Panc1 (cell line): Measurements from ENCODE around the gene CAMK1D.

Source experiments
- POLR2AphosphoS5 ChIP-seq: IDR thresholded peaks from 2 replicates; pipeline ENCODE4 v1.6.1; 2012; ENCODE audit warnings: mild to moderate bottlenecking, low read depth, low read length, moderate library complexity
- TF ChIP-seq, protein P1 (sequence below), 2 experiments: IDR thresholded peaks; 2 replicates each; pipeline ENCODE4 v1.6.1; 2011 to 2012; ENCODE audit warnings: low read depth in 2 of 2, control low read depth in 1 of 2, low read length in 1 of 2, mild to moderate bottlenecking in 1 of 2, moderate library complexity in 1 of 2; ENCODE audit not compliant: insufficient read depth in 1 of 2
- TF ChIP-seq, protein P2 (sequence below): fragments of 450-650 bp; IDR thresholded peaks from 2 replicates; pipeline ENCODE4 v1.5.1; 2017; ENCODE audit warnings: mild to moderate bottlenecking

DNA sequence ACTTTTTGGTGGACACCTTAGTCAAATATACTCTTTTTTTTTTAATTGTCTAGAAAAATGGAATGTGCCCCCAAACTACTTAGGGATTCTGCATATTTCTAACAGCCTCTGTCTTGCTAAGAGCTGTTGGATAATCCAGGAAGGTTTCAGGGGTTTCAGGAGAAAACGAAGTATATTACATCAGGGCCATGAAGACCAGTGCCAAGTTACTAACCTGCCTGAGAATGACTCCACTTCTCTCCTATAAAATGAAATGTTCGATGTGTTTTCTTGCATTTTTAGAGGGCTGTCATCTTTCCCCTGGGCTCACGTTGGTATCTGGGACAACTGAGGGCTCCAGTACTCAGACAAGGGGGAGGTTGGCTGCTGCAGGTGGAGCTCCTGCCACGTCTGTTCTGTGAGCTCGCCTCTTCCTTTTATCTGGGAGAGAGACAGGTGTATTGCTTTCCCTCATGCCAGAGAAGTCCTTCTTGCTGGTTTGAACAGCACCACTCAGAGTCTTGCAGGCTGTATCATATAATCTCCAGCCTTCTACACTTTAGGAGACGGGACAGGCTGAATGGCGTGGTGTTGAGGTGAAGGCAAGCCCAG lies 71.3 kb downstream of the CAMK1D start:
- TF ChIP-seq, protein P1, sequence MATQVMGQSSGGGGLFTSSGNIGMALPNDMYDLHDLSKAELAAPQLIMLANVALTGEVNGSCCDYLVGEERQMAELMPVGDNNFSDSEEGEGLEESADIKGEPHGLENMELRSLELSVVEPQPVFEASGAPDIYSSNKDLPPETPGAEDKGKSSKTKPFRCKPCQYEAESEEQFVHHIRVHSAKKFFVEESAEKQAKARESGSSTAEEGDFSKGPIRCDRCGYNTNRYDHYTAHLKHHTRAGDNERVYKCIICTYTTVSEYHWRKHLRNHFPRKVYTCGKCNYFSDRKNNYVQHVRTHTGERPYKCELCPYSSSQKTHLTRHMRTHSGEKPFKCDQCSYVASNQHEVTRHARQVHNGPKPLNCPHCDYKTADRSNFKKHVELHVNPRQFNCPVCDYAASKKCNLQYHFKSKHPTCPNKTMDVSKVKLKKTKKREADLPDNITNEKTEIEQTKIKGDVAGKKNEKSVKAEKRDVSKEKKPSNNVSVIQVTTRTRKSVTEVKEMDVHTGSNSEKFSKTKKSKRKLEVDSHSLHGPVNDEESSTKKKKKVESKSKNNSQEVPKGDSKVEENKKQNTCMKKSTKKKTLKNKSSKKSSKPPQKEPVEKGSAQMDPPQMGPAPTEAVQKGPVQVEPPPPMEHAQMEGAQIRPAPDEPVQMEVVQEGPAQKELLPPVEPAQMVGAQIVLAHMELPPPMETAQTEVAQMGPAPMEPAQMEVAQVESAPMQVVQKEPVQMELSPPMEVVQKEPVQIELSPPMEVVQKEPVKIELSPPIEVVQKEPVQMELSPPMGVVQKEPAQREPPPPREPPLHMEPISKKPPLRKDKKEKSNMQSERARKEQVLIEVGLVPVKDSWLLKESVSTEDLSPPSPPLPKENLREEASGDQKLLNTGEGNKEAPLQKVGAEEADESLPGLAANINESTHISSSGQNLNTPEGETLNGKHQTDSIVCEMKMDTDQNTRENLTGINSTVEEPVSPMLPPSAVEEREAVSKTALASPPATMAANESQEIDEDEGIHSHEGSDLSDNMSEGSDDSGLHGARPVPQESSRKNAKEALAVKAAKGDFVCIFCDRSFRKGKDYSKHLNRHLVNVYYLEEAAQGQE (IDR thresholded peaks at IDR 0.05; ENCODE audit: insufficient read depth in 1 of 2, low read depth in 2 of 2, low read length in 1 of 2), result no peak
- no peak for TF ChIP-seq POLR2AphosphoS5
- TF ChIP-seq, protein P2, sequence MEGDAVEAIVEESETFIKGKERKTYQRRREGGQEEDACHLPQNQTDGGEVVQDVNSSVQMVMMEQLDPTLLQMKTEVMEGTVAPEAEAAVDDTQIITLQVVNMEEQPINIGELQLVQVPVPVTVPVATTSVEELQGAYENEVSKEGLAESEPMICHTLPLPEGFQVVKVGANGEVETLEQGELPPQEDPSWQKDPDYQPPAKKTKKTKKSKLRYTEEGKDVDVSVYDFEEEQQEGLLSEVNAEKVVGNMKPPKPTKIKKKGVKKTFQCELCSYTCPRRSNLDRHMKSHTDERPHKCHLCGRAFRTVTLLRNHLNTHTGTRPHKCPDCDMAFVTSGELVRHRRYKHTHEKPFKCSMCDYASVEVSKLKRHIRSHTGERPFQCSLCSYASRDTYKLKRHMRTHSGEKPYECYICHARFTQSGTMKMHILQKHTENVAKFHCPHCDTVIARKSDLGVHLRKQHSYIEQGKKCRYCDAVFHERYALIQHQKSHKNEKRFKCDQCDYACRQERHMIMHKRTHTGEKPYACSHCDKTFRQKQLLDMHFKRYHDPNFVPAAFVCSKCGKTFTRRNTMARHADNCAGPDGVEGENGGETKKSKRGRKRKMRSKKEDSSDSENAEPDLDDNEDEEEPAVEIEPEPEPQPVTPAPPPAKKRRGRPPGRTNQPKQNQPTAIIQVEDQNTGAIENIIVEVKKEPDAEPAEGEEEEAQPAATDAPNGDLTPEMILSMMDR, result no peak
